AG10803 (cell line): ENCODE measurements around the gene VWA8.
A peak's percentile ranks its signal among the peaks of the same experiment; 100 is the strongest.
"Not testable (repeated sequence)": the region's sequence is repeated elsewhere in the genome, so short reads cannot be mapped to it uniquely, and the experiment has no call there.

Experiments used
- DNase-seq: peaks from one replicate; pipeline ENCODE4 v3.0.0; 2010; ENCODE audit warnings: low read depth
- H3K4me3 ChIP-seq: 2 replicates; pipeline ENCODE4 v1.5.1; 2011; ENCODE audit warnings: mild to moderate bottlenecking, low read length, control low read depth
- TF ChIP-seq, protein P1 (sequence below): conservative IDR thresholded peaks from 2 replicates; pipeline ENCODE4 v1.5.1; 2011; ENCODE audit warnings: mild to moderate bottlenecking, low read length, control low read depth, inconsistent platforms

Gene VWA8

DNA sequence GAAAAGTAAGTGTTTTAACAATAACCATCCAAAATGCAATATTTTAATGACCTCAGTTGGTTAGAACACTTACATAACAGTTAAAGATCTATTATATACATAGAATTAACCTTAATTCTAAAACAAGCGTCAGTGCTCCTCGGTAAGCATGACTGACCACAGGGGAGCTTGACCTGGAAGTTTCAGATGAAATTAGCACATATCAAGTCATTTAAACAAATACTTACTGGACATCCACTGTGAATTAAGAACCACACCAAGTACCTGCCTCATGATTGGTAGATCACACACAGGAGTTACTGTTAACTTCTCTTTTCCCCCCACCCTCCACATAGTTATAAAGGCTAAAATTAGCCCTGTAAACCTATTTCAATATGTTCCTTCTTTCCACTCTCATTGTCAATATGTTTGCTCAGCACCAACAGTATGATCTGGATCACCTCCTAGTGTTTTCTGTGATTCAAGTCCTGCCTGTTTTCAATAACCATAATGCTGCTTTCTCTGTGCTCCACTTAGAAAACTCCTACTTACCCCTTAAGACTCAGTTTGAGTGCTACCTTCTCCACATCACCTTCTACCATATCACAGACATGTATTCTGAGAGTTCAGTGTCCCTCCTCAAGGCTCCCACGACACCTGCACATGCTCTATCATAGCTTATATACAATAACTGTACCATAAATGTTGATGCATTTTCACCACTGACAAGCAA, 209.0 kb downstream of the VWA8 start:
- no peak overlapping the region for H3K4me3 ChIP-seq
- DNase-seq = no peak
- TF ChIP-seq, protein P1, sequence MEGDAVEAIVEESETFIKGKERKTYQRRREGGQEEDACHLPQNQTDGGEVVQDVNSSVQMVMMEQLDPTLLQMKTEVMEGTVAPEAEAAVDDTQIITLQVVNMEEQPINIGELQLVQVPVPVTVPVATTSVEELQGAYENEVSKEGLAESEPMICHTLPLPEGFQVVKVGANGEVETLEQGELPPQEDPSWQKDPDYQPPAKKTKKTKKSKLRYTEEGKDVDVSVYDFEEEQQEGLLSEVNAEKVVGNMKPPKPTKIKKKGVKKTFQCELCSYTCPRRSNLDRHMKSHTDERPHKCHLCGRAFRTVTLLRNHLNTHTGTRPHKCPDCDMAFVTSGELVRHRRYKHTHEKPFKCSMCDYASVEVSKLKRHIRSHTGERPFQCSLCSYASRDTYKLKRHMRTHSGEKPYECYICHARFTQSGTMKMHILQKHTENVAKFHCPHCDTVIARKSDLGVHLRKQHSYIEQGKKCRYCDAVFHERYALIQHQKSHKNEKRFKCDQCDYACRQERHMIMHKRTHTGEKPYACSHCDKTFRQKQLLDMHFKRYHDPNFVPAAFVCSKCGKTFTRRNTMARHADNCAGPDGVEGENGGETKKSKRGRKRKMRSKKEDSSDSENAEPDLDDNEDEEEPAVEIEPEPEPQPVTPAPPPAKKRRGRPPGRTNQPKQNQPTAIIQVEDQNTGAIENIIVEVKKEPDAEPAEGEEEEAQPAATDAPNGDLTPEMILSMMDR = no peak

DNA sequence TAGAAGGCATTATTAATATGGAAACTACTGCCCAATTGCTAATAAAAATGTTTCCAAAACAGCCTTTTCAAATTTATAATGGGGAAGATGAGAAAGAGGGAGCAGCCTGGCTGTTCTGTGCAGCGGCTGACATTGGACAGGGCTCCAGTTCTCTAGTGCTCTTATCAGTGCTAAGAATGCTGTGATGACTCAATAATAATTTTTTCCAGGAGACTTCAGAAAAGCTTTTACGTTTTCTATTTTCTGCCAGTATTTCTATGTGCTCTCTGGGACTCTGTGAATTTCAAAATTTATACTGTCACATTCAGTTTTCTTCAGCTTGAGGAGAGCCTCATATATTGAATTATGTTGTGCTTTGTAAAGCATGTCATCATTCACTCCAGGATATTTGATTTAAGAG, 209.6 kb downstream of the VWA8 start:
- DNase-seq = peak; percentile 40
- TF ChIP-seq, protein P1 = no peak
- no peak overlapping the region for H3K4me3 ChIP-seq

DNA sequence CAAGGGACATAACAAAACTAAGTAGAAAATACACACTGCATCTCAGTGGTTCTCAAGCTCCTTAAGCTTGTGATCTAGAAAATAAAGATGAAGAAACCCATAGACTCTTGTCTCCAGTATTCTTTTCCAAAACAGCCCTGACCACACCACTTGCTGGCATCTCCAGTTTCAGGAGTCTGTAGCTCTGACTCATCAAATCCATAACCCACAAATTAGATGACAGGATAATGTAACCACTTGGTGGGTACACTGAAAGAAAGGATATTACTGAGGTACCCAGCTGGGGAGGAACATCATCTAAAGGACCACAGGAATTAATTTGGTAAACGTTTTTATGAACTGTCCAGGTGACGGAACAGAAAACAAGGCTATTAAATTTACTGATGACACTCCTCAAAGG, 214.7 kb downstream of the VWA8 start:
- DNase-seq = peak; percentile 77
- TF ChIP-seq, protein P1 = no peak
- H3K4me3 ChIP-seq = no peak overlapping the region

DNA sequence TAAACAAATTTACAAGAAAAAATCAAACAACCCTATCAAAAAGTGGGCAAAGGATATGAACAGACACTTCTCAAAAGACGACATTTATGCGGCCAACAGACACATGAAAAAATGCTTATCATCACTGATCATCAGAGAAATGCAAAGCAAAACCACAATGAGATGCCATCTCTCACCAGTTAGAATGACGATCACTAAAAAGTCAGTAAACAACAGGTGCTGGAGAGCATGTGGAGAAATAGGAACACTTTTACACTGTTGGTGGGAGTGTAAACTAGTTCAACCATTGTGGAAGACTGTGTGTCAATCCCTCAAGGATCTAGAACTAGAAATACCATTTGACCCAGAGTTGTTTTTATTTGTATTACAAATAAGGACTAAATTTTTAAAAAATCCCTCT, 215.4 kb downstream of the VWA8 start:
- H3K4me3 ChIP-seq, DNase-seq: not testable (repeated sequence)

DNA sequence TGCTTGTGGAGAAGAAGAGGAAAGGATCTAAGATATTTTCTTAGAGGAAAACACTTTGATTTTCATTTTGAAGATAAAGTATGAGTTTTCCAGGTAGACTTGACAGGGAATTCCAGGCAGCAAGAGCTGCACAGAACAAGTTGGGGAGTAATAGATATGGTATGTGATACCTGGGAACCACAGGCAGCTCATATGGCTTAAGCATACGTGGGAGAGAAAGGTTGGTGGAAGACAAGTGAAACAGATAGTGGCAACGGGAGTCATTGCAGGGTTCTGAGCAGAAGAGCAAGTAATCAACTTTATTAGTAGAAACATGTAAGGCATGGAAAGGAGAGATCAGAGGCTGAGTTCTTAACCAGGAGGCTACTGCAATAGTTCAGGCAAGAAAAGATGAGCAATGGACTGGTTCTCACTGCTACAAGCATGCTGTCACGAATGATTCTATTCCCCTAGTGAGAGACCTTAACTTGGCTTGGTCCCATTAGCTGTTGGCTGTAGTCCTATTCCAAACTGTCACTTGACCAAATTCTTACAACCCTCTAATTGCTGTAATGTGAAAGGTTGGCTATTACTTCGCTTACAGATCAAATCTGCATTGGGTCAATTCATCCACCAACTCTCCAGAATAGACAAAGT, 217.9 kb downstream of the VWA8 start:
- H3K4me3 ChIP-seq = no peak overlapping the region
- no peak for DNase-seq
- TF ChIP-seq, protein P1 = no peak

DNA sequence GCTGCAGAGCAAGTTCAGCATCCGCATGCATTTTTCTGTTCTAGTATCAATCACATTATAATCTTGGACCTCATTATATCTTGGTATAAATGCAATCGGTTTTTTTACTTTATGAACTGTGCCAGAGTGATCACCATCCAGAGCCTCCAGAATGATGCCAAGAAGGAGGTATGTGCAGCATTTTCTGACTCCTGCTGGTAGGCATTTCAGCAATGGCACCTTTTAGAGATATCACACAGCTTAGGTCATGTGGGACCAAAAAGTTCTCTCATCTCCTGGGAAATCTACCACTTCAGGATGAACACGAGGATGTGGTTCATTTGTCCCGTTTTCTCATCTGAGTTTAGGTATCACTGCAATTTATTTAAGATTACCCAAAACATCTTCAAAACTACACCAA, 220.4 kb downstream of the VWA8 start:
- no peak overlapping the region for H3K4me3 ChIP-seq
- DNase-seq = peak; percentile 6
- TF ChIP-seq, protein P1 = no peak

DNA sequence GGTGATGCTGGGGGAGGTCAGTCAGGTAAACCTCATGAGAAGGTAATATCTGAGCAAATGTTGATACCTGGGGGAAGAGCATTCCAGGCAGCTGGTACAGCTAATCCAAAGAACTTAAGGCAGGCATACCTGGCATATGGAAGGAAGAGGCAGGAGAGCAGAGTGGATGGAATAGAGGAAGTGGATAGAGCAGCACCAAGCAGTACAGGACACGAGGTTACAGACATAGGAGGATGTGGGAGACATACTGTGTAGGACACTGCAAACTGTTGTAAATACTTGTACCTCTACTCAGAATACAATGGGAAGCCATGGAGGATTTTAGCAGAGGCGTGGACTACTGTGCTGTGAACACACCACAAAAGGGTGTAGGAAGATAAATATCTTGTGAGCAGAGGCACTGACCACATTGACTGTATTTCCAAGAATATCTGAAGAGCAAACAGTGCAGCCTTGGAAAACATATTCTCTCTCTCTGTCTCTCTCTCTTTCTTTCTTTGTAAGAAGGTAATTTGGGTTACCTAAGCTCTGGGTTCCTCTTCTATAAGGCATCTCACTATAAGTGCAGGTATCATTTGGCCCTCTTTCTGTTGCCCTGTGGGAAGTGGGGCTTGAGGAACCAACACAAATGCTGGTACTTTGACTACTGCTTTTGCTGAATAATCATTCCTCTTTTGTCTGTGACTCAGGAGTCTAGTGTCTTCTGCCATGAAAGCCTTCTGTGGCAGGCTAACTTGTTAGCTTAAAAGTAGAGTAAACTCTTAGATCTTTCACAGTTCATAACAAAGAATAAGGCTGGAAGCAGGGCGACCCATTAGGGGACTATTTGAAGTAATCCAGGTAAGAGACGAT, 238.0 kb downstream of the VWA8 start:
- TF ChIP-seq, protein P1 = no peak
- no peak for DNase-seq
- H3K4me3 ChIP-seq = no peak overlapping the region
